Activated naive CD8-positive, alpha-beta T cell treated with anti-CD3 and anti-CD28 coated beads for 36 hours (primary cell): ENCODE data around the gene CXCL17. TPM values are rescaled to one million over a fixed set of nuclear protein-coding genes. Genes with fewer than 3 reads are reported as not detected.

Experiments used
- total RNA-seq, 2 experiments: library from RNA; stranded (reverse); gene quantifications; one replicate each; pipeline ENCODE4 v1.2.3, GENCODE V29; 2021

The CXCL17 gene
- total RNA-seq, 2 experiments from 2014 or later: not detected

Other genes with a start within 250 kb of the CXCL17 start
- 10 to 100 TPM; 16.2 to 17.6 TPM for gene DEDD2, start 225.3 kb downstream of the CXCL17 start, total RNA-seq
- 10 to 100 TPM; 12.1 to 14.5 TPM for gene ZNF526, start 222.6 kb downstream of the CXCL17 start, total RNA-seq
- 10 to 100 TPM; 38.2 to 39.0 TPM for gene GSK3A, start 200.3 kb downstream of the CXCL17 start, total RNA-seq
- 10 to 100 TPM; 62.9 to 66.0 TPM for gene ERF, start 187.8 kb downstream of the CXCL17 start, total RNA-seq
- gene CIC, start 173.7 kb downstream of the CXCL17 start, total RNA-seq: 10 to 100 TPM; 43.8 to 50.4 TPM
- under 1 TPM; 0.52 to 0.92 TPM for gene PRR19, start 140.8 kb downstream of the CXCL17 start, total RNA-seq
- gene PAFAH1B3, start 140.3 kb downstream of the CXCL17 start, total RNA-seq: 10 to 100 TPM; 38.1 to 38.4 TPM
- 1 to 10 TPM; 1.1 to 3.2 TPM for gene TMEM145, start 129.6 kb downstream of the CXCL17 start, total RNA-seq
- gene MEGF8, start 117.3 kb downstream of the CXCL17 start, total RNA-seq: 1 to 10 TPM; 6.8 to 7.6 TPM
- gene CNFN, start 52.6 kb downstream of the CXCL17 start, total RNA-seq: not detected
- 10 to 100 TPM; 24.8 to 25.1 TPM for gene LIPE, start 15.6 kb downstream of the CXCL17 start, total RNA-seq
- gene CEACAM1, start 85.5 kb upstream of the CXCL17 start, total RNA-seq: 1 to 10 TPM; 3.3 to 3.5 TPM
- gene CEACAM8, start 152.0 kb upstream of the CXCL17 start, total RNA-seq: not detected